ENCODE results near the gene PSEN1.

PSEN1 gene

DNA sequence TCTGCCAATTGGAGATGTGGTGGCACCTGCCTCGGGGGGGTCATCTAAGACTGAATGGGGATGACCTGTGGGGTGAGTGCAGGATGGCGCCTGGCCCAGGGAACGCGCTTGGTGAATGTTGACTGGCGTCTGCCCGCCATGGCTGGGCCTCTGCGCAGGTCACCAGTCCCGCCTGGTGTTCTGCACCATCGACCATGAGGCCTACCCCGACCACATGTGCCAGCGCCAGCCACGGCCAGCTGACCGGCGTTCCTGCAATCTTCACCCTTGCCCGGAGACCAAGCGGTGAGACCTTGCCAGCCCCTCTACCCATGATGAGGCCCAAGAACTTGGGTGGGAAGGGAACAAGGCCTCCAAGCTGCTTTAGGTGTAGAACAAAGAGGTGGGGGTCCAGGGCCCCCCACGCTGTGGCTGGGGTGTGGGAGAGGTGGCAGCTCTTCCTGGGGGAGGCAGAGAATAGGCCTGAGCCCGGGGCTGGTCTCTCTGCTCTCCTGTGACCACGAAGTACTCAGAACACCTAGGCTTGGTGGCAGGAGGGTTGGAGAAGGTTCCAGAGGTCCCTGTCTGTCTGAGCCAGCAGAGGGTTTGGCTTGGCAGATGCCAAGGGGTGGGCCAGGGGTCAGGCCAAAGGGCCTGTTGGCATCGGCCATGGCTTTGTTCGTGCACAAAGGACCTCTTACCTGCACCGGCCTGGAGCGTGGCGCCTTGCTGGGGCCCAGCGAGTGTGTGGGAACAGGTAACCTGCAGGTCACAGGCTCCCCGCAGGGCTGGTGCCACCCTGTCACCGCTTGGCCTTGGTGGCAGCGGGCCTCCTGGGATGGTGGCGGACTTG is 116.4 kb downstream of the PSEN1 start:
- DNase-seq (ENCODE audit: low read depth in 2 of 3, low spot score in 2 of 3) = no peak

DNA sequence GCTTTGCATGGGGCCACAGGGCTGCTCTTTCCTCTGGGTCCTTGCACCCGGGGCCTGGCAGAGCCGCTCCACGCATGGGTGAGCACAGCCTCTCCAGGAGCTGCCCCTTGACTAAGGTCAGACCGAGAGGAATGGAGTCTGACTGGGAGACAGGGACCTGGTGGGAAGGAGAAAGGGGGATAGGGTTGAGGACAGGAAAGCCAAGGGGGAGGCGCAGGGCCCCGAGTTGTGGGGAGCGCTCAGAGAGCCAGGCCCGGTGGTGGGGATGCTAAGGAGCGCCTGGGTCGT is 117.0 kb downstream of the PSEN1 start:
- no peak for DNase-seq (ENCODE audit: low read depth in 2 of 3, low spot score in 2 of 3)

DNA sequence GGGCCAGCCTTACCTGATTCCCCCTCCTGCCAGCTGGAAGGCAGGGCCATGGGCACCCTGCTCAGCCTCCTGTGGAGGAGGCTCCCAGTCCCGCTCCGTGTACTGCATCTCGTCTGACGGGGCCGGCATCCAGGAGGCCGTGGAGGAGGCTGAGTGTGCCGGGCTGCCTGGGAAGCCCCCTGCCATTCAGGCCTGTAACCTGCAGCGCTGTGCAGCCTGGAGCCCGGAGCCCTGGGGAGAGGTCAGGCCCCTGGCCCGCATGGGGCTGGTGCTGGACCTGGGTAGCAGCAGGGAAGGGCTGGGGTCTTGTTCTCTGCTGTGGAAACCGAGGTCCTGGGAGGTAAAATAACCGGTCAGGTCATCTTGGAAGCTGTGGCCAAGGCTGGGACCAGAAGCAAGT is 117.4 kb downstream of the PSEN1 start:
- no peak for DNase-seq (ENCODE audit: low read depth in 2 of 3, low spot score in 2 of 3)

DNA sequence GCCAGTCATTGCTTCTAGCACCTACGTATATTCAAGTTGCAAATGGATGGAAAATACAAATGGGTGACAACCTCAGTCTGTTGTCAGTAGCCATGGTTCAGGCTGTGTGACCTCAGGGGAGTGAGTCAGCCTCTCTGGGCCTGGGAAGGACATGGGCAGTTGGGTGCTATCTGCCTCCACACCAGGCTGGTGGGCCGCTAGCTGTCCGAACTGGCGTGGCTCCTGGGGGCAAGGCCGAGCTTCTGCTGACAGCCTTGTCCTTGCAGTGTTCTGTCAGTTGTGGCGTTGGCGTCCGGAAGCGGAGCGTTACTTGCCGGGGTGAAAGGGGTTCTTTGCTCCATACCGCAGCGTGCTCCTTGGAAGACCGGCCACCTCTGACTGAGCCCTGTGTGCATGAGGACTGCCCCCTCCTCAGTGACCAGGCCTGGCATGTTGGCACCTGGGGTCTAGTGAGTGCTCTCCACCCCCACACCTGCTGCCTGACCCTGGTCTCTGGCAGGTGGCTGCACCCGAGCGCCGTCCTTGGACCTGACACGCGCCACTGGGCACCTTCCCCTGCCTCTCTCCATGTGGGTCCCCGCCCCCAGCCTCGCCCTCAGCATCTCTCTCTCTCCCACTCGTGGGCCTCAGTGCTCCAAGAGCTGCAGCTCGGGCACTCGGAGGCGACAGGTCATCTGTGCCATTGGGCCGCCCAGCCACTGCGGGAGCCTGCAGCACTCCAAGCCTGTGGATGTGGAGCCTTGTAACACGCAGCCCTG is 118.1 kb downstream of the PSEN1 start:
- DNase-seq (ENCODE audit: low read depth in 2 of 3, low spot score in 2 of 3) = no peak

DNA sequence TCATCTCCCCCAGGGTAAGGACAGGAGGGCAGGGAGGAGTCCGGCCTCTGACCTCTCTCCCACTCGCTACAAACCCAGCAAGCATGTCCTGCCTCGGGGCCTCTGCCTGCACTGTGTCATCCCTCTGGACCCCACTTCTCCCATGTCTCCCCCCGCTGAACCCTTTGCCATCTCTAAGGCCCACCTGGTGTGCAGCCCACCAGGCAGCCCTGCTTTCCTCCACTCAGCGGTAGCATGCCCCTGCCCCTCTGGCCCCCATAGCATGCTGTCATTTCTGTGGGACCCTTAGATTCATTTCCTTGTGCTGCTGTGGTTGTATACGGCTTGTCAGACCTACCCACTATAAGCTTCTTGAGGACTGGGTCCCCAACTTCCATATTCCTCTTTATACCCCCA is 118.7 kb downstream of the PSEN1 start:
- no peak for DNase-seq (ENCODE audit: low read depth in 2 of 3, low spot score in 2 of 3)

- DNase-seq (ENCODE audit: low read depth in 2 of 3, low spot score in 2 of 3) = no peak
These were observed 119.5 kb downstream of the PSEN1 start for GRCh38 chr14:73255693-73256225.

DNA sequence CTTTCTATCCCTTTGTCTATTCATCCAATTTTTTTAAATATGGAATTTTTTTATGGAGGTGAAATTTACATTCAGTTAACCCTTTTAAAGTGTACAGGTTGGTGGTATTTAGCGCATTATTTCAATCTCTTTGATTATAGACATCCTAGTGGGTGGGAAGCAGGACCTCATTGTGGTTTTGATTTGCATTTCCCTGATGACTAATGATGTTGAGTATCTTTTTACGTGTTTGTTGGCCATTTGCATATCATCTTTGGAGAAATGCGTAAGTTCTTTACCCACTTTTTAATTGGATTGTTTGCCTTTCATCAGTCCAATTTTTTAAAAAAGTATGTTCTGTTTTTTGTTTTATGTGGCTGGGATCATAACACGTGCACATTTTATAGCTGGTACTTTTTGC is 121.8 kb downstream of the PSEN1 start:
- no peak for DNase-seq (ENCODE audit: low read depth in 2 of 3, low spot score in 2 of 3)

DNA sequence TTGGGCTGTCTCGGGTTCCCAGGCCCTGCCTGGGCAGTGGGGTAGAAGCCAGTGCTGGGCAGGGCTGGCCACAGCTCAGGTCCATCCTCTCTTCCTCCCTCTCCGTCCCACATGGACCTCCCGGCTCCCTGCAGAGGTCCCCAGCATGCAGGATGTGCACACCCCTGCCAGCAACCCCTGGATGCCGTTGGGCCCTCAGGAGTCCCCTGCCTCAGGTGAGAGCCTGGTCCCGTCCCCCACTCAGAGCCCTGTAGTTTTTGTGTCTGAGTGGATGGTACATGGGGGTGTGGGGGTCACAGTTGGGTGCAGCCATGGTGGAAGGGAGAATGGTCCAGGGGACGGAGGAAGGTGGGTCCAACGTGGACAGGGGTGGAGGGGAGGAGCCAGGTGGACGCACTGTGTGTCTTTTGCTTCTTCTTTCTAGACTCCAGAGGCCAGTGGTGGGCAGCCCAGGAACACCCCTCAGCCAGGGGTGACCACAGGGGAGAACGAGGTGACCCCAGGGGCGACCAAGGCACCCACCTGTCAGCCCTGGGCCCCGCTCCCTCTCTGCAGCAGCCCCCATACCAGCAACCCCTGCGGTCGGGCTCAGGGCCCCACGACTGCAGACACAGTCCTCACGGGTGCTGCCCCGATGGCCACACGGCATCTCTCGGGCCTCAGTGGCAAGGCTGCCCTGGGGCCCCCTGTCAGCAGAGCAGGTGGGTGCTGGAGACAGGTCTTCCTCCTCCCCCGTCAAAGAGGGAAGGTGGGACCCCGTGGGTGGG is 122.7 kb downstream of the PSEN1 start:
- no peak for DNase-seq (ENCODE audit: low read depth in 2 of 3, low spot score in 2 of 3)

DNA sequence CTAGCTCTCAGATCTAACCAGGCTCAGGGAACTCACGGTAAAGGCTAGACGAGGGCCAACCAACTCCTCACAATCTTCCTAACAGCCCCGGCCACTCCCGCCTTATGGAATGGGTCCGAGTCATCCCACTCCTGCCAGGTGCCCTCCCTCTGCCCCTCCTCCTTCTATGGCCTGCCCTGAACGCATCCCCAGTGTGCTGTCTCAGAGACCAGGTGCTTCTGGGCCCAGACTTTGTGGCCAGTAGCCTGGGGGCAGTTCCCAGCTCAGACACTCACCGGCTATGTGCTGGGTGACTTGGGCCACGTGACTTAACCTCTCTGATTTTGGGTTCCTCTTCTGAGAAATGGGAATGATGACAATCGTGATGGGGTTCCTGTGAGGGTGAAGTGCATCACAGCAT is 123.5 kb downstream of the PSEN1 start:
- no peak for DNase-seq (ENCODE audit: low read depth in 2 of 3, low spot score in 2 of 3)

DNA sequence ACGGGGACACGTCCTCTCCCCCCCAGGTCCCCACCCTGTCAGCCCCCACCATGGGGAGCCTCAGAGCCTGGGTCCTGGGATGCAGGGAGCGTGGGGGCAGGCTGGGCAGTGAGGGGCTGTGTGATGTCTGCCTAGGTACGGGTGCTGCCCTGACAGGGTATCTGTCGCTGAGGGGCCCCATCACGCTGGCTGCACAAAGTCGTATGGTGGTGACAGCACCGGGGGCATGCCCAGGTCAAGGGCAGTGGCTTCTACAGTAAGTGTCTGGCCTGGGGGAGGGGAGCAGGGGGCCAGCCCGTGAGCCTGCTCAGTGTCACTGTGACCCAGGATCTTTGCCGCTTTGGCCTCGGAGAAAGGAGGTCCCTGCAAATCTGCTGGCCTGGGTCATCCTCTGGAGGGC is 124.3 kb downstream of the PSEN1 start:
- DNase-seq (ENCODE audit: low read depth in 2 of 3, low spot score in 2 of 3) = no peak

DNA sequence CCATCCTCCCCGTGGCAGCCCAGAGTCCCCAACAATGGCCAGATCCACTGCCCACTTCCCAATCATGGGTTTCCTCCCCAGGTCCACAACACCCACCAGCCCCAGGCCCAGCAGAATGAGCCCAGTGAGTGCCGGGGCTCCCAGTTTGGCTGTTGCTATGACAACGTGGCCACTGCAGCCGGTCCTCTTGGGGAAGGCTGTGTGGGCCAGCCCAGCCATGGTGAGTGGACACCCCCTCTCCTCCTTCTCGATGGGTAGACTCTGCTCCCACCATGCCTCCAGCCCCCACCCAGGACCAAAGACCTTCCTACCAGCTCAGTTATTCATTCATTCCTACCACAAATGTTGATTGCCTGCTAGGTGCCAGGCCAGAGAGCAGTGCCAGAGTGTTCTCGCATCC is 124.8 kb downstream of the PSEN1 start:
- DNase-seq (ENCODE audit: low read depth in 2 of 3, low spot score in 2 of 3) = no peak

- no peak for DNase-seq (ENCODE audit: low read depth in 2 of 3, low spot score in 2 of 3)
These were observed 125.5 kb downstream of the PSEN1 start for GRCh38 chr14:73261520-73262426.

- DNase-seq (ENCODE audit: low read depth in 2 of 3, low spot score in 2 of 3) = no peak
These were observed 126.3 kb downstream of the PSEN1 start for GRCh38 chr14:73262427-73263183.

- DNase-seq (ENCODE audit: low read depth in 2 of 3, low spot score in 2 of 3) = no peak
These were observed 127.3 kb downstream of the PSEN1 start for GRCh38 chr14:73263606-73264005.

- DNase-seq (ENCODE audit: low read depth in 2 of 3, low spot score in 2 of 3) = no peak
These were observed 128.0 kb downstream of the PSEN1 start for GRCh38 chr14:73264080-73264884.

GRCh38 chr14:73264885-73265720 is 128.8 kb downstream of the PSEN1 start:
- no peak for DNase-seq (ENCODE audit: low read depth in 2 of 3, low spot score in 2 of 3)

- DNase-seq (ENCODE audit: low read depth in 2 of 3, low spot score in 2 of 3) = no peak
These were observed 129.4 kb downstream of the PSEN1 start for GRCh38 chr14:73265721-73266046.

DNA sequence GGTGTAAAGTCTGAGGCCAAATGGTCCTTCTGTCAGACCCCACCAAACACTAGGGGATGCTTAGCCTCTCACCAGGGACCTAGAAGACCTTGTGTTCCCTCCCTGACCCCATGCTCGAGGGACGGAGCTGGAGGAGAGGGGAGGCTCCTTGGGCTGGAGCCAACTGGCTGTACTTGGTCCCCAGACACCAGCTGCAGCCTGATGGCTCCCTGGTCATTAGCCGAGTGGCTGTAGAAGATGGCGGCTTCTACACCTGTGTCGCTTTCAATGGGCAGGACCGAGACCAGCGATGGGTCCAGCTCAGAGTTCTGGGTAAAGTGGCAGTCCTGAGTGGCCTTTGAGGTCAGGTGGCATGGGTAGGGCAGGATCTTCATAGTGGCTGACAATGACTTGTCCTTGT is 130.0 kb downstream of the PSEN1 start:
- no peak for DNase-seq (ENCODE audit: low read depth in 2 of 3, low spot score in 2 of 3)

Data from activated CD8-positive, alpha-beta memory T cell treated with anti-CD3 and anti-CD28 coated beads for 48 hours (primary cell).